Lower leg skin (tissue), 4 donors: ENCODE results near the gene GSTM2. TPM values are rescaled to one million over a fixed set of nuclear protein-coding genes. Genes with fewer than 3 reads are reported as not detected.

Experiments
- DNase-seq, 2 donors: peaks; one replicate each; pipeline ENCODE4 v3.0.0-alpha.2; 2019; ENCODE audit warnings: low spot score in 2 of 2
- H3K4me3 ChIP-seq: fragments of 200-600 bp; sonication (generic); 2 replicates; pipeline ENCODE4 v1.5.1; 2017; ENCODE audit warnings: mild to moderate bottlenecking, low read depth; ENCODE audit not compliant: poor library complexity, severe bottlenecking
- CTCF ChIP-seq, 3 donors: fragments of 450-650 bp; IDR thresholded peaks; one replicate each; pipeline ENCODE4 v1.5.1; 2016; ENCODE audit warnings: antibody characterized with exemption in 3 of 3, mild to moderate bottlenecking in 3 of 3, moderate library complexity in 2 of 3
- POLR2A ChIP-seq, 2 donors: fragments of 450-650 bp; IDR thresholded peaks; one replicate each; pipeline ENCODE4 v1.6.1; 2016 to 2017; ENCODE audit warnings: antibody characterized with exemption in 2 of 2, mild to moderate bottlenecking in 1 of 2, moderate library complexity in 1 of 2
- WGBS, 2 donors: methylation state at CpG; one replicate each; pipeline ENCODE4 v1.1.5; 2018; 5-methylcytosine and 5-hydroxymethylcytosine counted together
- intact Hi-C: fragments of 100-400 bp; cut with DNase I; formaldehyde crosslinking; loops from one replicate; pipeline ENCODE4 v1.15.0; 2023; ENCODE audit warnings: low total_unique reads
- total RNA-seq, 4 donors: library from RNA; depleted of rRNA; stranded (reverse); fragments of >200 nt; gene quantifications; one replicate each; pipeline ENCODE4 v1.1.0, GENCODE V29; 2016

Gene GSTM2
- total RNA-seq, 4 donors from 2014 or later, result 48.1 to 183 (median 57.2) TPM

GRCh38 chr1:109636201-109636952, 31.5 kb upstream of the GSTM2 start:
- 43% methylated on average over 9 of the region's 9 CpGs for WGBS, 2 donors
- intact Hi-C loops, result loop anchor here (10.0 kb wide), 1 partner anchor 348 kb away; the partner anchor contains the start of gene AHCYL1
- no peak for TF ChIP-seq POLR2A (IDR thresholded peaks at IDR 0.05)
- DNase-seq, result peak; percentile 16 to 81
- H3K4me3 ChIP-seq, result no peak overlapping the region

GRCh38 chr1:109637446-109637845, 30.4 kb upstream of the GSTM2 start:
- H3K4me3 ChIP-seq, result no peak overlapping the region
- peak in 1 of 2 donors; percentile 8 for DNase-seq
- 92 to 98% methylated on average over 7 of the region's 7 CpGs for WGBS, 2 donors
- TF ChIP-seq CTCF (IDR thresholded peaks at IDR 0.05) (no peak), POLR2A (IDR thresholded peaks at IDR 0.05) (no peak)
- intact Hi-C loops, result loop anchor here (10.0 kb wide), 1 partner anchor 347 kb away; the partner anchor contains the start of gene AHCYL1

GRCh38 chr1:109639063-109639840, 28.6 kb upstream of the GSTM2 start:
- intact Hi-C loops, result loop anchor here (10.0 kb wide), 1 partner anchor 346 kb away; the partner anchor contains the start of gene AHCYL1
- 82 to 95% methylated on average over 8 of the region's 9 CpGs for WGBS, 2 donors
- DNase-seq, result peak in 1 of 2 donors; percentile 9
- H3K4me3 ChIP-seq, result no peak overlapping the region
- TF ChIP-seq POLR2A (IDR thresholded peaks at IDR 0.05) (no peak), CTCF (IDR thresholded peaks at IDR 0.05) (no peak)

- no peak for TF ChIP-seq CTCF (IDR thresholded peaks at IDR 0.05)
- no peak for TF ChIP-seq POLR2A (IDR thresholded peaks at IDR 0.05)
- intact Hi-C loops, result loop anchor here (5.0 to 10.0 kb wide), 2 partner anchors 132 to 345 kb away; partner anchors contain the start of gene AHCYL1
- peak in 1 of 2 donors; percentile 9 for DNase-seq
- WGBS, 2 donors, result 39 to 45% methylated on average over 5 to 6 of the region's 6 CpGs
- H3K4me3 ChIP-seq, result no peak overlapping the region
Observed at GRCh38 chr1:109639841-109640184, 28.0 kb upstream of the GSTM2 start.

GRCh38 chr1:109640285-109640865, 27.5 kb upstream of the GSTM2 start:
- intact Hi-C loops, result loop anchor here (5.0 kb wide), 1 partner anchor 132 kb away; no protein-coding TSS in a partner anchor
- TF ChIP-seq POLR2A (IDR thresholded peaks at IDR 0.05), result no peak
- peak in 1 of 3 donors; percentile 78 for TF ChIP-seq CTCF (IDR thresholded peaks at IDR 0.05)
- 45 to 47% methylated on average over 4 to 5 of the region's 5 CpGs for WGBS, 2 donors
- no peak overlapping the region for H3K4me3 ChIP-seq
- DNase-seq, result peak; percentile 81 to 98
